SW480 (cell line): ENCODE measurements around the gene RNF223.
A peak's percentile ranks its signal among the peaks of the same experiment; 100 is the strongest.
"Not testable (repeated sequence)": the region's sequence is repeated elsewhere in the genome, so short reads cannot be mapped to it uniquely, and the experiment has no call there.

ENCODE experiments used
- DNase-seq: peaks from one replicate; pipeline ENCODE4 v3.0.0-alpha.2; 2016; ENCODE audit warnings: low spot score

RNF223 gene

GRCh38 chr1:1059494-1060280 is 14.4 kb downstream of the RNF223 start:
- DNase-seq = peak; percentile 80

GRCh38 chr1:1058921-1059493 is 15.1 kb downstream of the RNF223 start:
- DNase-seq = peak; percentile 64

GRCh38 chr1:1058088-1058905 is 15.8 kb downstream of the RNF223 start:
- DNase-seq = peak; percentile 84

DNA sequence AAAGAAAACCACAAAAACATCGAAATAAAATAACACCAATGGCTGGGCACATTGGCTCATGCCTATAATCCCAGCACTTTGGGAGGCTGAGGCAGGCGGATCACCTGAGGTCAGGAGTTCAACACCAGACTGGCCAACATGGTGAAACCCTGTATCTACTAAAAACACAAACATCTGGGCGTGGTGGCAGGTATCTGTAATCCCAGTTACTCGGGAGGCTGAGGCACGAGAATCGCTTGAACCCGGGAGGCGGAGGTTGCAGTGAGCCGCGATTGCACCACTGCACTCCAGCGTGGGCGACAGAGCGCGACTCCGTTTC is 16.4 kb downstream of the RNF223 start:
- DNase-seq = not testable (repeated sequence)

- no peak for DNase-seq
Measured at GRCh38 chr1:1055841-1056736, 18.0 kb downstream of the RNF223 start.

GRCh38 chr1:1054971-1055370 is 19.1 kb downstream of the RNF223 start:
- DNase-seq = no peak

DNA sequence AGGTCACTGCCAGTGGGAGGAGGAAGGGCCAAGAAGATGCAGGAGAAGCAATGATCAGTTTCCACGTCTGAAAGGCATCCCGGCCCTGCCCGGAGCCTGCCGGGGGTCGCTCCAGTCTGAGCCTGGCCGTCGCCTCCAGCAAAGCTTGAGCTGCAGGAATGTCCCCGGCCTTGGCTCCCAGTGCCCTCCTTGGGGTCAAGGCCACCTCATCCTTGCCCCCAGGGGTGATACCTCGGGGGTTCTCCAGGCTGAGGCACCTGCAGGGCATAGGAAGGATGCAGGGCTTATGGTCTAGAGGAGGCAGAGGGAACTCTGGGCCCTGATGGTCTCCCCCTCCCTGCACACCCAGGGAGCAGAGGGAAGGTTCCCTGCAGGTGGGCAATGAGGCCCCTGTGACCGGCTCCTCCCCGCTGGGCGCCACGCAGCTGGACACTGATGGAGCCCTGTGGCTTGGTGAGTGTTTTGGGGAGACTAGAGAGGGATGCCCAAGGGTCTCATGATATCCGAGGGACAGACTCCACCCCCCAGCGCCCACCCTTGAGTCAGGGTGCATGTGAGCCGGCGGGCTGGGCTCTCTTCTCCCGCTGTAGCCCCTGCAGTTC is 19.9 kb downstream of the RNF223 start:
- DNase-seq = no peak

- no peak for DNase-seq
Measured at GRCh38 chr1:1053682-1054081, 20.4 kb downstream of the RNF223 start.

DNA sequence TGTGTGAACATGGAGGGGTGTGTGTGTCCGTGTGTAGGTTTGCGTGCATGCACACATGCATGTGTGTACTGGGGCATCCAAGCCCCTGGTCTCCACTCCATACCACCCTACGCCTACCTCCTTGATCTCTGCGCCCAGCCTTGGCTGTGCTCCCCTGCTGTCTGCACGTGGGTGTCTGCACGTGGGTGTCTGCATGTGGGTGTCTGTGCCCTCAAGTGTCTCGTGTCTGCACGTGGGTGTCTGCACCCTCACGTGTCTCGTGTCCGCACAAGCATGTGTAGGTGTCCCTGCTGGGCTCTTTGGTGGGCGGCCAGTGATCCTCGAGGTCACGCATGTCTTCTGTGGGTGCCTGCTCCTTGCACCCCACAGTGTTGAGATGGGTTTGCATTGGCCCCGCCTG is 21.1 kb downstream of the RNF223 start:
- DNase-seq = no peak

DNA sequence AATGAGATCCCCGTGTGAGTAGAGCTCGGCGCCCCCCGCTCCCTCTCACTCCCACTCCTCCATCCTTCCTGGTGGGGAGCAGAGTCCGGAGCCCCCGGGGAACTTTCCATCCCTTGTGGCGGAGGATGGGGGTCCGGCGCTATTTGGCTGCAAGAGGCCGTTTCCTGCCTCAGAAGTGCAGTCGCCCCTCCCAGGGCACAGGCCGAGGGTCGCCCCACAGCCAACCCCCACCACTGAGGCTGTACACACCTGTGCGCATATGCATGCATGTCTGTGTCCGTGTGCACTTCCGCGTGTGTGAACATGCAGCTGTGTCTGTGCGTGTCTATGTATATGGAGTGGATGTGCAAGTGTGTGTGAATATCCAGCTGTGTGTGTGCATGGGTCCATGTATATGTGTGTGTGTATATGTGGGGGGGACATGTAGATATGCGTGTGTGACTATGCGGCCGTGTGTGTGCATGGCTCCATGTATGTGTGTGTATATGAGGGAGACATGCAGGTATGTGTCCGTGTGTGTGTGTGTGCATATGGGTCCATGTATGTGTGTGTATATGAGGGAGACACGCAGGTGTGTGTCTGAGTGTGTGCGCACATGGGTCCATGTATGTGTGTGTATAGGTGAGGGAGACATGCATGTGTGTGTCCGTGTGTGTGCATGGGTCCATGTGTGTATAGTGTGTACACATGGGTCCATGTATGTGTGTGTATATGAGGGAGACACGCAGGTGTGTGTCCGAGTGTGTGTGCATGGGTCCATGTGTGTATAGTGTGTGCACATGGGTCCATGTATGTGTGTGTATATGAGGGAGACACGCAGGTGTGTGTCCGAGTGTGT is 21.9 kb downstream of the RNF223 start:
- DNase-seq = no peak

DNA sequence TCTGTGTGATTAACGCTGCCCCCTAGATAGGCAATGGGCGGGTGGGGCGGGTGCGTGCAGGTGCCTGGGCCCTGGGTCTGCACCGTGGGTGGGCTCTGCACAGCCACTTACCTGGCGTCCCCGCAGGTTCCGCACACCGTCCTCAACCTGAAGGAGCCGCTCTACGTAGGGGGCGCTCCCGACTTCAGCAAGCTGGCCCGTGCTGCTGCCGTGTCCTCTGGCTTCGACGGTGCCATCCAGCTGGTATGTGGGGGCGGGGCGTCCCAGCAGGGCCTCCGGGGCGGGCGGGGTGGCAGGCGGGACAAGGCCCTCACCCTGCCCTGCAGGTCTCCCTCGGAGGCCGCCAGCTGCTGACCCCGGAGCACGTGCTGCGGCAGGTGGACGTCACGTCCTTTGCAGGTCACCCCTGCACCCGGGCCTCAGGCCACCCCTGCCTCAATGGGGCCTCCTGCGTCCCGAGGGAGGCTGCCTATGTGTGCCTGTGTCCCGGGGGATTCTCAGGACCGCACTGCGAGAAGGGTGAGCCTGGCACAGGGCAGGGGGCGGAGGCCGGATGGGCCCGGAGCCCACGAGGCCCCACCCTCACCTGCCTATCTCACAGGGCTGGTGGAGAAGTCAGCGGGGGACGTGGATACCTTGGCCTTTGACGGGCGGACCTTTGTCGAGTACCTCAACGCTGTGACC is 22.8 kb downstream of the RNF223 start:
- no peak for DNase-seq

GRCh38 chr1:1050577-1051052 is 23.5 kb downstream of the RNF223 start:
- no peak for DNase-seq

DNA sequence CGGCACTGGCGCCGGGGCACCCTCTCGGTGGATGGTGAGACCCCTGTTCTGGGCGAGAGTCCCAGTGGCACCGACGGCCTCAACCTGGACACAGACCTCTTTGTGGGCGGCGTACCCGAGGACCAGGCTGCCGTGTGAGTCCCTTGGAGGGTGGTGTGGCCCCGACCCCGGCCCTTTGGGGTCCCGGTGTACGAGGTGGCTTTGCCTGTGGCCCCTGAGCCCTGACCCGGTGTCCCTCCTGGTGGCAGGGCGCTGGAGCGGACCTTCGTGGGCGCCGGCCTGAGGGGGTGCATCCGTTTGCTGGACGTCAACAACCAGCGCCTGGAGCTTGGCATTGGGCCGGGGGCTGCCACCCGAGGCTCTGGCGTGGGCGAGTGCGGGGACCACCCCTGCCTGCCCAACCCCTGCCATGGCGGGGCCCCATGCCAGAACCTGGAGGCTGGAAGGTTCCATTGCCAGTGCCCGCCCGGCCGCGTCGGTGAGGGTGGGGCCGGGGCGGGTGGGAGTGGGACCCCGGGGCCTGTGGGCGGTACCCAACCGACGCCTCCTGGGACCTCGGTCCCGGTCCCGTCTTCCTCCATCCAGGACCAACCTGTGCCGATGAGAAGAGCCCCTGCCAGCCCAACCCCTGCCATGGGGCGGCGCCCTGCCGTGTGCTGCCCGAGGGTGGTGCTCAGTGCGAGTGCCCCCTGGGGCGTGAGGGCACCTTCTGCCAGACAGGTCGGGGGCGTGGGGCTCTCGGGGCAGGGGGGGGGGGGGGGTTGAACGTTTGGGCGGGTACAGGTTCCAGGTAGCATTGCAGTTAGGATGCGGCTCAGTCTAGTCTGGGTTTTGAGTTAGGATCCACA is 24.6 kb downstream of the RNF223 start:
- no peak for DNase-seq

DNA sequence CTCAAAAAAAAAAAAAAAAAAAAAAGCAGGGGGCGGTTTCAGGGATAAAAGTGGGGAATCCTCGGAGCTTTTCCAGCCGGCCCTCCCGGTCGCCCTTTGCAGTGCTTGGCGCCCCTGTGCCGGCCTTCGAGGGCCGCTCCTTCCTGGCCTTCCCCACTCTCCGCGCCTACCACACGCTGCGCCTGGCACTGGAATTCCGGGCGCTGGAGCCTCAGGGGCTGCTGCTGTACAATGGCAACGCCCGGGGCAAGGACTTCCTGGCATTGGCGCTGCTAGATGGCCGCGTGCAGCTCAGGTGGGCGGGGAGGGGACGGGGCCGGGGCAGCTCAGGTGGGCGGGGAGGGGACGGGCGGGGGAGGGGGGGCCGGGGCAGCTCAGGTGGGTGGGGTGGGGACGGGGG is 25.3 kb downstream of the RNF223 start:
- DNase-seq = no peak

DNA sequence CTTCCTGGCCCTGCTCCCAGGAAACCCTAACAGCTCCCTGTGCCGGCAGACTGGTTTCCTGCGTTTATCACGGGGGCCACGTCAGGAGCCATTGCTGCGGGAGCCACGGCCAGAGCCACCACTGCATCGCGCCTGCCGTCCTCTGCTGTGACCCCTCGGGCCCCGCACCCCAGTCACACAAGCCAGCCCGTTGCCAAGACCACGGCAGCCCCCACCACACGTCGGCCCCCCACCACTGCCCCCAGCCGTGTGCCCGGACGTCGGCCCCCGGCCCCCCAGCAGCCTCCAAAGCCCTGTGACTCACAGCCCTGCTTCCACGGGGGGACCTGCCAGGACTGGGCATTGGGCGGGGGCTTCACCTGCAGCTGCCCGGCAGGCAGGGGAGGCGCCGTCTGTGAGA is 26.1 kb downstream of the RNF223 start:
- no peak for DNase-seq

DNA sequence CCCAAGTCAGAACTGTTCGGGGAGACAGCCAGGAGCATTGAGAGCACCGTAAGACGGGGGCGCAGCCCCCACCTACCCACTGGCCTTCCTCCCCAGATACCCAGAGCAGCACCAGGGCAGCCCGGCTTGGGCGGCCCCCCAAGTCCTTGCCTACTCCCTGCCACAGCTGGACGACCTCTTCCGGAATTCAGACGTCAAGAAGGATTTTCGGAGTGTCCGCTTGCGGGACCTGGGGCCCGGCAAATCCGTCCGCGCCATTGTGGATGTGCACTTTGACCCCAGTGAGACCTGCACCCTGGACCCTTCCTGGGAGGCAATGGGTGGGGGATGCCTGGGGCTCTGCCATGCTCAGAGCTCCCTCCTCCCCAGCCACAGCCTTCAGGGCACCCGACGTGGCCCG is 26.7 kb downstream of the RNF223 start:
- no peak for DNase-seq

- DNase-seq = no peak
Measured at GRCh38 chr1:1046767-1047166, 27.3 kb downstream of the RNF223 start.

DNA sequence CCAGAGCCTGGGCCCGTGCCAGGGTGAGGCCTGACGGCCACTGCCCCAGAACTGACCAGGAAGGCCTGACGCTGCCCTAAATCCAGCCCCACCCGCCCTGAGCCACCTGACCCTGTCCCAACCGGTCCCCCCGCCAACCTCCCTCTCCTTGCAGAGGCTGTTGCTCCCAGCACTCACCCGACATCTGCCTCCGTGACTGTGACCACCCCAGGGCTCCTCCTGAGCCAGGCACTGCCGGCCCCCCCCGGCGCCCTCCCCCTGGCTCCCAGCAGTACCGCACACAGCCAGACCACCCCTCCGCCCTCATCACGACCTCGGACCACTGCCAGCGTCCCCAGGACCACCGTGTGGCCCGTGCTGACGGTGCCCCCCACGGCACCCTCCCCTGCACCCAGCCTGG is 27.9 kb downstream of the RNF223 start:
- no peak for DNase-seq

DNA sequence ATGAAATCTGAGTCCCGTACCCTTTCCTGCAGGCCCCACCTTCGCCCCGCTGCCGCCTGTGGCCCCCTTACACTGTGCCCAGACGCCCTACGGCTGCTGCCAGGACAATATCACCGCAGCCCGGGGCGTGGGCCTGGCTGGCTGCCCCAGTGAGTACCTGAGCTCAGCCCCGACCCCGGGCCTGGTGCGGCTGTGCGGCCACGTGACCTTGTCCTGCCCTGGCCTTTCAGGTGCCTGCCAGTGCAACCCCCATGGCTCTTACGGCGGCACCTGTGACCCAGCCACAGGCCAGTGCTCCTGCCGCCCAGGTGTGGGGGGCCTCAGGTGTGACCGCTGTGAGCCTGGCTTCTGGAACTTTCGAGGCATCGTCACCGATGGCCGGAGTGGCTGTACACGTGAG is 29.0 kb downstream of the RNF223 start:
- no peak for DNase-seq
